Astrocyte of the spinal cord (primary cell): Measurements from ENCODE around the gene ARSI.

Experiments
- DNase-seq: peaks from one replicate; pipeline ENCODE4 v3.0.0; 2011; ENCODE audit warnings: low read depth, low spot score
- H3K4me3 ChIP-seq: 2 replicates; pipeline ENCODE4 v1.5.1; 2011; ENCODE audit warnings: low read depth, mild to moderate bottlenecking, low read length, moderate library complexity
- CTCF ChIP-seq: IDR thresholded peaks from 2 replicates; pipeline ENCODE4 v1.5.1; 2012; ENCODE audit warnings: low read depth, mild to moderate bottlenecking, low read length, inconsistent platforms
- in situ Hi-C: cut with HindIII; loops from 2 replicates; pipeline ENCODE4 v1.10.0; 2017; ENCODE audit warnings: low sequenced_read_pairs

The ARSI gene

GRCh38 chr5:150305557-150305956, 2.9 kb upstream of the ARSI start:
- no peak for TF ChIP-seq CTCF
- in situ Hi-C loops: no loop called here
- no peak overlapping the region for H3K4me3 ChIP-seq
- DNase-seq: no peak

- no peak for TF ChIP-seq CTCF
- no peak overlapping the region for H3K4me3 ChIP-seq
Measured at GRCh38 chr5:150305095-150305494, 2.4 kb upstream of the ARSI start.

GRCh38 chr5:150304481-150305081, 1.9 kb upstream of the ARSI start:
- in situ Hi-C loops: no loop called here
- no peak for TF ChIP-seq CTCF
- H3K4me3 ChIP-seq: no peak overlapping the region
- DNase-seq: no peak

More at GRCh38 chr5:150305095-150305494, 2.4 kb upstream of the ARSI start:
- in situ Hi-C loops: no loop called here
- DNase-seq: no peak

- no peak overlapping the region for H3K4me3 ChIP-seq
- no peak for DNase-seq
- in situ Hi-C loops: no loop called here
- no peak for TF ChIP-seq CTCF
Measured at GRCh38 chr5:150303660-150304386, 1.1 kb upstream of the ARSI start.

GRCh38 chr5:150303070-150303615, 438 bp upstream of the ARSI start:
- no peak for TF ChIP-seq CTCF
- in situ Hi-C loops: no loop called here
- no peak overlapping the region for H3K4me3 ChIP-seq
- DNase-seq: no peak

GRCh38 chr5:150301901-150302300, 804 bp downstream of the ARSI start:
- no peak for DNase-seq
- in situ Hi-C loops: no loop called here
- H3K4me3 ChIP-seq: peak overlapping the region; percentile 13
- no peak for TF ChIP-seq CTCF
